ENCODE data around the gene TSPAN9. TPM values are rescaled to one million over a fixed set of nuclear protein-coding genes. Genes with fewer than 3 reads are reported as not detected.

TSPAN9 gene
- total RNA-seq, 1 donor, result 8.1 TPM

GRCh38 chr12:3173912-3174311 lies 96.7 kb downstream of the TSPAN9 start:
- no peak for DNase-seq (ENCODE audit: low read depth)
- TF ChIP-seq CTCF (IDR thresholded peaks at IDR 0.05; ENCODE audit: insufficient read depth, low read length), result no peak
- no peak overlapping the region for H3K4me3 ChIP-seq (ENCODE audit: low read depth, low read length)

GRCh38 chr12:3175238-3175637 lies 98.1 kb downstream of the TSPAN9 start:
- H3K4me3 ChIP-seq (ENCODE audit: low read depth, low read length), result no peak overlapping the region
- no peak for DNase-seq (ENCODE audit: low read depth)
- TF ChIP-seq CTCF (IDR thresholded peaks at IDR 0.05; ENCODE audit: insufficient read depth, low read length), result no peak

GRCh38 chr12:3176754-3177153 lies 99.6 kb downstream of the TSPAN9 start:
- TF ChIP-seq CTCF (IDR thresholded peaks at IDR 0.05; ENCODE audit: insufficient read depth, low read length), result no peak
- DNase-seq (ENCODE audit: low read depth), result no peak

GRCh38 chr12:3177778-3178425 lies 100.7 kb downstream of the TSPAN9 start:
- no peak for TF ChIP-seq CTCF (IDR thresholded peaks at IDR 0.05; ENCODE audit: insufficient read depth, low read length)
- no peak for DNase-seq (ENCODE audit: low read depth)
- no peak overlapping the region for H3K4me3 ChIP-seq (ENCODE audit: low read depth, low read length)

More at GRCh38 chr12:3176754-3177153, 99.6 kb downstream of the TSPAN9 start:
- H3K4me3 ChIP-seq (ENCODE audit: low read depth, low read length), result no peak overlapping the region

GRCh38 chr12:3178671-3179313 lies 101.6 kb downstream of the TSPAN9 start:
- no peak overlapping the region for H3K4me3 ChIP-seq (ENCODE audit: low read depth, low read length)
- TF ChIP-seq CTCF (IDR thresholded peaks at IDR 0.05; ENCODE audit: insufficient read depth, low read length), result no peak
- no peak for DNase-seq (ENCODE audit: low read depth)

GRCh38 chr12:3179731-3180130 lies 102.6 kb downstream of the TSPAN9 start:
- no peak for DNase-seq (ENCODE audit: low read depth)
- no peak for TF ChIP-seq CTCF (IDR thresholded peaks at IDR 0.05; ENCODE audit: insufficient read depth, low read length)
- H3K4me3 ChIP-seq (ENCODE audit: low read depth, low read length), result no peak overlapping the region

Data from fibroblast of the aortic adventitia (primary cell).